Measurements from ENCODE around the gene ARID3B. TPM values are rescaled to one million over a fixed set of nuclear protein-coding genes. Genes with fewer than 3 reads are reported as not detected.

The ARID3B gene
- total and polyA plus RNA-seq, 9 donors: 1.2 to 4.9 (median 2.7) TPM

DNA sequence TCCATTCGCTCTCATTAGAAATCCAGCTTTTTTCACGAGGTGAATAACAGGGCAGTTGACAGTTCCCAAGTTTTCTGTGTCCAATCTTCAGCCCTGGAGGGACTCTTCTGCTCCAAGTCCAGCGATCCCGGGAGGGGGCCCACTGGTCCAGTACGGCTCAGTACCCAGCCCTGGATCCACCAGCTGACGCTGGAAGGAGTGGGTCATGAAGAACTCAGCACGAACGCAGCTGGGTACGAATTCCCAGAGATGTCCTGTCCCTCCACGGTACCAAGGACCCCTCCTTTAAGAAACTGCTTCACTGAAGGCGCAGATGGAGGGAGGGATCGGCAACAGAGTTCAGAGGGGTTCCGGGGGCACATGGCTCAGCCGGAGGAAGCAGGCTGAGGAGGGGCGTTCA, 58.1 kb downstream of the ARID3B start:
- 68 to 79% (median 73%) methylated on average over 15 of the region's 15 CpGs for WGBS, 3 donors
- H3K36me3 ChIP-seq: no peaks in the 10 kb centered on the region
- H3K4me1 ChIP-seq (ENCODE audit: insufficient read depth): peaks cover 6% of the 10 kb centered on the region
- H3K27me3 ChIP-seq: no peaks in the 10 kb centered on the region
- H3K9me3 ChIP-seq: no peaks in the 10 kb centered on the region
- DNase-seq: no peak
- TF ChIP-seq EP300 (IDR thresholded peaks at IDR 0.05) (no peak), POLR2A (IDR thresholded peaks at IDR 0.05) (no peak)
- TF ChIP-seq, protein P1, sequence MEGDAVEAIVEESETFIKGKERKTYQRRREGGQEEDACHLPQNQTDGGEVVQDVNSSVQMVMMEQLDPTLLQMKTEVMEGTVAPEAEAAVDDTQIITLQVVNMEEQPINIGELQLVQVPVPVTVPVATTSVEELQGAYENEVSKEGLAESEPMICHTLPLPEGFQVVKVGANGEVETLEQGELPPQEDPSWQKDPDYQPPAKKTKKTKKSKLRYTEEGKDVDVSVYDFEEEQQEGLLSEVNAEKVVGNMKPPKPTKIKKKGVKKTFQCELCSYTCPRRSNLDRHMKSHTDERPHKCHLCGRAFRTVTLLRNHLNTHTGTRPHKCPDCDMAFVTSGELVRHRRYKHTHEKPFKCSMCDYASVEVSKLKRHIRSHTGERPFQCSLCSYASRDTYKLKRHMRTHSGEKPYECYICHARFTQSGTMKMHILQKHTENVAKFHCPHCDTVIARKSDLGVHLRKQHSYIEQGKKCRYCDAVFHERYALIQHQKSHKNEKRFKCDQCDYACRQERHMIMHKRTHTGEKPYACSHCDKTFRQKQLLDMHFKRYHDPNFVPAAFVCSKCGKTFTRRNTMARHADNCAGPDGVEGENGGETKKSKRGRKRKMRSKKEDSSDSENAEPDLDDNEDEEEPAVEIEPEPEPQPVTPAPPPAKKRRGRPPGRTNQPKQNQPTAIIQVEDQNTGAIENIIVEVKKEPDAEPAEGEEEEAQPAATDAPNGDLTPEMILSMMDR (IDR thresholded peaks at IDR 0.05): no peak
- peak overlapping the region in 1 of 2 donors; percentile 81 for H3K27ac ChIP-seq
- intact Hi-C loops (cut with DNase I): no loop called here
- peak overlapping the region; percentile 65 for H3K4me3 ChIP-seq

- H3K27me3 ChIP-seq: no peaks in the 10 kb centered on the region
- H3K4me3 ChIP-seq: no peak overlapping the region
- TF ChIP-seq EP300 (IDR thresholded peaks at IDR 0.05) (no peak), POLR2A (IDR thresholded peaks at IDR 0.05) (no peak)
- TF ChIP-seq, protein P1 (IDR thresholded peaks at IDR 0.05): no peak
- no peaks in the 10 kb centered on the region for H3K36me3 ChIP-seq
- no peaks in the 10 kb centered on the region for H3K9me3 ChIP-seq
- peaks cover 6% of the 10 kb centered on the region for H3K4me1 ChIP-seq (ENCODE audit: insufficient read depth)
- DNase-seq: no peak
- WGBS, 3 donors: 90 to 93% (median 91%) methylated on average over 13 of the region's 13 CpGs
- no peak overlapping the region for H3K27ac ChIP-seq
- intact Hi-C loops (cut with DNase I): no loop called here
Observed at GRCh38 chr15:74603026-74603788, 62.2 kb downstream of the ARID3B start.

DNA sequence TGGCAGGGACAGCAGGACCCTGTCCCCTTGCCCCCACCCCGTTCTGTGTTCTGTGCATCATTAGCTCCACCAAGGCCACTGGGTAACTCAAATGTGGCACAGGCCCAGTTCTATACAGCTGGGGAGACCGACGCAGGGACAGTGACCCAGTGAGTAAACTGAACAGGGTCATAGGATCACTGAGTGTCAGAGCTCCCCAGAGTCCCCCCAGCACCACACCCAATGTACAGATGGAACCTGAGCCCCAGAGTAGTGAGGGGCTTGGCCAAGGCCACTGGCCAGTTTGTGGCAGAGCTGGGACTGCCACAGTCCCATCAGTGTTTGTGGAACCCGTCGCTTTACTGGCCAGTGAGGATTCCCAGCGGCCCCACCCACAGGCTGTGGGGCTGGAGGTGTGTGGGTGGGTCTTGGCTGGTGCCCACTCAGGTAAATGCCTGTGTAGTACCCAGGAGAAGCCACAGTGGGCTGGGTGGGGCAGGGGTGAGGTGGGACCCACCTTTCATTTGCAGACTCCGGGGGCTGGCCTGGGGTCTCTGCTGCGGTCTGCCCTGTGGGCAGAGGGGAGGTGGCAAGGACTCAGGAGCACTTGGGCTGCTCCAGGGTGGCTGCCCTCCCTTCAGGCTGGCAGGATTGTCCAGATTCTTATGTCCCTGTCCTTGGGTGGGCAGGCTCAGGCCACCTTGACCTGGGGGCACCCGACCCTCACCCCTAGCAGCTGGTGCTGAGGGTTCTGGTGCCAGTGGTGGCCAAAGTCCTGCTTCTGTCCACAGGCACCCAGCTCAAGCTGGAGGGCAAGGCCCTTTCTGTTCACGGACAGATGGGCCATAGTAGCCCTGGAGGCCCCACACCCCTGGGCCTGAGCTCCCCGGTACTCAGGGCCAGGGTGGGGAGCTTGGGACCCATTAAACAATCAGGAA, 63.0 kb downstream of the ARID3B start:
- no peak for TF ChIP-seq EP300 (IDR thresholded peaks at IDR 0.05)
- no peak for TF ChIP-seq POLR2A (IDR thresholded peaks at IDR 0.05)
- TF ChIP-seq, protein P1 (IDR thresholded peaks at IDR 0.05): no peak
- no peak for DNase-seq
- H3K36me3 ChIP-seq: no peaks in the 10 kb centered on the region
- no peaks in the 10 kb centered on the region for H3K9me3 ChIP-seq
- peaks cover 4% of the 10 kb centered on the region for H3K4me1 ChIP-seq (ENCODE audit: insufficient read depth)
- no peak overlapping the region for H3K27ac ChIP-seq
- no peaks in the 10 kb centered on the region for H3K27me3 ChIP-seq
- intact Hi-C loops (cut with DNase I): no loop called here
- H3K4me3 ChIP-seq: no peak overlapping the region
- 76 to 82% (median 78%) methylated on average over 10 to 11 of the region's 11 CpGs for WGBS, 3 donors

DNA sequence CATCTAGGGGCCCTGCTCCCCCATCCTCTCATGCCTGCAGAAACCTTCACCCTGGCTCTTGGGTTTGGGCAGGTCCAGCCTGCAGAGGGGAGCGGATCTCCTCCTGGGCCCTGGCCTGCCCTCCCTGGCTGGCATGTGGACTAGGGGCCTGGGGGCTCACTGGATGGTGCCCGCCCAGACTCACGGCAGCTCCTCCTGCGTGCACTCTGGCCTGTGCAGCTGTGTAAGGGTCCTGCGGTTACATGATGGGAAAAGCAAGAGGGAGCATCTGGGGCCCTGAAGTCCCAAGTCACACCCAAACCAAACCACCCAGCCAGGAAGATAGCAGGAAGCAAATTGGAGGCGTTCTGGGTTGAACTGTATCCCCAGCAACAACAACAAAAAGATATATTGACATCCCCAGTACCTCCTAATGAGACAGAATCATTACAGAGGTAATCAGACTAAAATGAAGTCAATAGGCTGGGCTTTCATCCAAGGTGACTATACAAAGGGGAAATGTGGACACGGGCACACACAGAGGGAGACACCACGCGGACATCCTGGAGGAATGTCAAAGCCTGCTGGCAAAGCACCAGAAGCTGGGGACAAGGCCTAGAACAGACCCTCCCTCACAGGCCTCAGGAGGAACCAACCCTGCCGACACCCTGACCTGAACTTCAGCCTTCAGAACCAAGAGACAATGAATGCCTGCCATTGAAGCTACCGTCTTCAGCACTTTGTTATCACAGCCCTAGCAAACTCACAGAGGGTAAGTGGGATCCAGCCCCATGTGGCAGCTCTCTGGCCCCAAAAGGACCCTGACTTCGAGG, 64.2 kb downstream of the ARID3B start:
- H3K4me3 ChIP-seq: no peak overlapping the region
- H3K4me1 ChIP-seq (ENCODE audit: insufficient read depth): peaks cover under 1% of the 10 kb centered on the region
- intact Hi-C loops (cut with DNase I): no loop called here
- WGBS, 3 donors: 75 to 76% (median 76%) methylated on average over 12 of the region's 12 CpGs
- H3K27ac ChIP-seq: no peak overlapping the region
- no peaks in the 10 kb centered on the region for H3K36me3 ChIP-seq
- H3K27me3 ChIP-seq: no peaks in the 10 kb centered on the region
- no peak for DNase-seq
- H3K9me3 ChIP-seq: no peaks in the 10 kb centered on the region
- TF ChIP-seq EP300 (IDR thresholded peaks at IDR 0.05): no peak
